ENCODE results near the gene TRAM2. TPM values are rescaled to one million over a fixed set of nuclear protein-coding genes. Genes with fewer than 3 reads are reported as not detected.

Gene TRAM2
- total RNA-seq, 6 experiments from 2014 or later: 16.1 to 24.8 (median 17.8) TPM

- no peak for DNase-seq
- H3K4me3 ChIP-seq: no peak overlapping the region
- intact Hi-C loops (cut with DNase I): no loop called here
- 79% methylated on average over 1 of the region's 2 CpGs for WGBS (ENCODE audit: insufficient coverage, low coverage, low lambda C conversion rate, missing lambda C conversion rate)
- H3K27ac ChIP-seq: no peak overlapping the region
- no peak for ATAC-seq
- H3K36me3 ChIP-seq: no peaks in the 10 kb centered on the region
- no peaks in the 10 kb centered on the region for H3K9me3 ChIP-seq
- no peaks in the 10 kb centered on the region for H3K27me3 ChIP-seq
- H3K4me1 ChIP-seq: peaks cover 0 to 14% (median 0%) of the 10 kb centered on the region in 4 donors
- TF ChIP-seq, protein P1, sequence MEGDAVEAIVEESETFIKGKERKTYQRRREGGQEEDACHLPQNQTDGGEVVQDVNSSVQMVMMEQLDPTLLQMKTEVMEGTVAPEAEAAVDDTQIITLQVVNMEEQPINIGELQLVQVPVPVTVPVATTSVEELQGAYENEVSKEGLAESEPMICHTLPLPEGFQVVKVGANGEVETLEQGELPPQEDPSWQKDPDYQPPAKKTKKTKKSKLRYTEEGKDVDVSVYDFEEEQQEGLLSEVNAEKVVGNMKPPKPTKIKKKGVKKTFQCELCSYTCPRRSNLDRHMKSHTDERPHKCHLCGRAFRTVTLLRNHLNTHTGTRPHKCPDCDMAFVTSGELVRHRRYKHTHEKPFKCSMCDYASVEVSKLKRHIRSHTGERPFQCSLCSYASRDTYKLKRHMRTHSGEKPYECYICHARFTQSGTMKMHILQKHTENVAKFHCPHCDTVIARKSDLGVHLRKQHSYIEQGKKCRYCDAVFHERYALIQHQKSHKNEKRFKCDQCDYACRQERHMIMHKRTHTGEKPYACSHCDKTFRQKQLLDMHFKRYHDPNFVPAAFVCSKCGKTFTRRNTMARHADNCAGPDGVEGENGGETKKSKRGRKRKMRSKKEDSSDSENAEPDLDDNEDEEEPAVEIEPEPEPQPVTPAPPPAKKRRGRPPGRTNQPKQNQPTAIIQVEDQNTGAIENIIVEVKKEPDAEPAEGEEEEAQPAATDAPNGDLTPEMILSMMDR (IDR thresholded peaks at IDR 0.05): no peak
- TF ChIP-seq POLR2A (IDR thresholded peaks at IDR 0.05): no peak
Observed at GRCh38 chr6:52620055-52620905, 43.4 kb upstream of the TRAM2 start.

GRCh38 chr6:52617087-52617486 is 40.2 kb upstream of the TRAM2 start:
- ATAC-seq: peak; percentile 86 to 97 (median 90)

GRCh38 chr6:52616059-52616690 is 39.3 kb upstream of the TRAM2 start:
- DNase-seq: no peak
- ATAC-seq: no peak
- no peak for TF ChIP-seq POLR2A (IDR thresholded peaks at IDR 0.05)
- TF ChIP-seq, protein P1 (IDR thresholded peaks at IDR 0.05): no peak
- H3K9me3 ChIP-seq: no peaks in the 10 kb centered on the region
- H3K4me1 ChIP-seq: peaks cover 0 to 14% (median 0%) of the 10 kb centered on the region in 4 donors
- 79% methylated on average over 2 of the region's 2 CpGs for WGBS (ENCODE audit: insufficient coverage, low coverage, low lambda C conversion rate, missing lambda C conversion rate)
- H3K27ac ChIP-seq: no peak overlapping the region
- no peak overlapping the region for H3K4me3 ChIP-seq
- intact Hi-C loops (cut with DNase I): no loop called here
- H3K36me3 ChIP-seq: no peaks in the 10 kb centered on the region
- H3K27me3 ChIP-seq: no peaks in the 10 kb centered on the region

More at GRCh38 chr6:52617087-52617486, 40.2 kb upstream of the TRAM2 start:
- peaks cover 0 to 14% (median 0%) of the 10 kb centered on the region in 4 donors for H3K4me1 ChIP-seq
- no peaks in the 10 kb centered on the region for H3K9me3 ChIP-seq
- H3K36me3 ChIP-seq: no peaks in the 10 kb centered on the region
- no peaks in the 10 kb centered on the region for H3K27me3 ChIP-seq
- H3K4me3 ChIP-seq: no peak overlapping the region
- WGBS (ENCODE audit: insufficient coverage, low coverage, low lambda C conversion rate, missing lambda C conversion rate): 23% methylated on average over 4 of the region's 4 CpGs
- DNase-seq: no peak
- no peak for TF ChIP-seq POLR2A (IDR thresholded peaks at IDR 0.05)
- TF ChIP-seq, protein P1 (IDR thresholded peaks at IDR 0.05): no peak
- peak overlapping the region in 2 of 3 donors; percentile 14 to 46 for H3K27ac ChIP-seq
- intact Hi-C loops (cut with DNase I): no loop called here

- Histone ChIP-seq H3K9me3 (no peaks in the 10 kb centered on the region), H3K27me3 (no peaks in the 10 kb centered on the region), H3K36me3 (no peaks in the 10 kb centered on the region), H3K27ac (no peak overlapping the region), H3K4me3 (no peak overlapping the region), H3K4me1 (peaks cover 0 to 10% (median 0%) of the 10 kb centered on the region in 4 donors)
- DNase-seq: no peak
- ATAC-seq: no peak
- WGBS (ENCODE audit: insufficient coverage, low coverage, low lambda C conversion rate, missing lambda C conversion rate): 66% methylated on average over 6 of the region's 6 CpGs
- intact Hi-C loops (cut with DNase I): no loop called here
- TF ChIP-seq, protein P1 (IDR thresholded peaks at IDR 0.05): no peak
- TF ChIP-seq POLR2A (IDR thresholded peaks at IDR 0.05): no peak
Observed at GRCh38 chr6:52612336-52613054, 35.6 kb upstream of the TRAM2 start.

All from right lobe of liver (tissue), 6 donors.